Progenitor cell of endocrine pancreas (in vitro differentiated cells): ENCODE measurements around the gene ZIC4. TPM values are rescaled to one million over a fixed set of nuclear protein-coding genes. Genes with fewer than 3 reads are reported as not detected.

Source experiments
- DNase-seq: peaks from one replicate; pipeline ENCODE4 v3.0.0; 2021; ENCODE audit warnings: low spot score; ENCODE audit not compliant: unreplicated experiment
- H3K27ac Mint-ChIP-seq: 2 replicates; pipeline ENCODE4 v1.8.0; 2021; ENCODE audit warnings: mild to moderate bottlenecking, moderate library complexity, mixed read lengths
- H3K27me3 Mint-ChIP-seq: 2 replicates; pipeline ENCODE4 v1.8.0; 2021; ENCODE audit warnings: mixed read lengths
- H3K36me3 Mint-ChIP-seq: 2 replicates; pipeline ENCODE4 v1.8.0; 2022; ENCODE audit warnings: mixed read lengths; ENCODE audit not compliant: insufficient read depth
- H3K4me1 Mint-ChIP-seq: 2 replicates; pipeline ENCODE4 v1.8.0; 2021; ENCODE audit warnings: low read depth, mixed read lengths
- H3K4me3 Mint-ChIP-seq: 2 replicates; pipeline ENCODE4 v1.8.0; 2021; ENCODE audit warnings: low read depth, mild to moderate bottlenecking, moderate library complexity, mixed read lengths
- H3K9me3 Mint-ChIP-seq: 2 replicates; pipeline ENCODE4 v1.8.0; 2021; ENCODE audit warnings: low read depth, mixed read lengths
- CTCF ChIP-seq: fragments of 200-600 bp; sonication (generic); IDR thresholded peaks from one replicate; pipeline ENCODE4 v1.5.0; 2021; ENCODE audit warnings: antibody characterized with exemption, mild to moderate bottlenecking; ENCODE audit not compliant: unreplicated experiment
- total RNA-seq: library from RNA; stranded (reverse); gene quantifications from 2 replicates; pipeline ENCODE4 v1.2.1, GENCODE V29; 2021

ZIC4 gene
- total RNA-seq, 1 donor from 2014 or later, result not detected

GRCh38 chr3:147395899-147396711 lies 10.2 kb downstream of the ZIC4 start:
- peaks cover 8% of the 10 kb centered on the region for H3K4me1 Mint-ChIP-seq
- H3K27ac Mint-ChIP-seq, result no peak overlapping the region
- no peak for DNase-seq
- H3K36me3 Mint-ChIP-seq, result no peaks in the 10 kb centered on the region
- H3K4me3 Mint-ChIP-seq, result no peak overlapping the region
- H3K27me3 Mint-ChIP-seq, result peaks cover 96% of the 10 kb centered on the region
- H3K9me3 Mint-ChIP-seq, result no peaks in the 10 kb centered on the region
- TF ChIP-seq CTCF, result no peak

GRCh38 chr3:147394884-147395225 lies 11.5 kb downstream of the ZIC4 start:
- peaks cover 96% of the 10 kb centered on the region for H3K27me3 Mint-ChIP-seq
- no peak overlapping the region for H3K27ac Mint-ChIP-seq
- peaks cover 8% of the 10 kb centered on the region for H3K4me1 Mint-ChIP-seq
- no peak for TF ChIP-seq CTCF
- no peaks in the 10 kb centered on the region for H3K9me3 Mint-ChIP-seq
- no peak for DNase-seq
- no peaks in the 10 kb centered on the region for H3K36me3 Mint-ChIP-seq
- H3K4me3 Mint-ChIP-seq, result no peak overlapping the region

GRCh38 chr3:147393943-147394883 lies 12.1 kb downstream of the ZIC4 start:
- peaks cover 8% of the 10 kb centered on the region for H3K4me1 Mint-ChIP-seq
- H3K27ac Mint-ChIP-seq, result no peak overlapping the region
- peaks cover 96% of the 10 kb centered on the region for H3K27me3 Mint-ChIP-seq
- H3K9me3 Mint-ChIP-seq, result no peaks in the 10 kb centered on the region
- no peaks in the 10 kb centered on the region for H3K36me3 Mint-ChIP-seq
- no peak for TF ChIP-seq CTCF
- no peak for DNase-seq
- peak overlapping the region; percentile 5 for H3K4me3 Mint-ChIP-seq

- Mint-ChIP-seq H3K9me3 (no peaks in the 10 kb centered on the region), H3K36me3 (no peaks in the 10 kb centered on the region), H3K4me3 (peak overlapping the region; percentile 4), H3K4me1 (peaks cover 8% of the 10 kb centered on the region), H3K27ac (no peak overlapping the region), H3K27me3 (peaks cover 96% of the 10 kb centered on the region)
- DNase-seq, result no peak
- no peak for TF ChIP-seq CTCF
Measured at GRCh38 chr3:147393261-147393942, 12.9 kb downstream of the ZIC4 start.

GRCh38 chr3:147392625-147392946 lies 13.8 kb downstream of the ZIC4 start:
- peak overlapping the region; percentile 51 for H3K4me3 Mint-ChIP-seq
- no peaks in the 10 kb centered on the region for H3K36me3 Mint-ChIP-seq
- no peak for DNase-seq
- TF ChIP-seq CTCF, result no peak
- no peaks in the 10 kb centered on the region for H3K9me3 Mint-ChIP-seq
- peaks cover 96% of the 10 kb centered on the region for H3K27me3 Mint-ChIP-seq
- H3K27ac Mint-ChIP-seq, result no peak overlapping the region
- H3K4me1 Mint-ChIP-seq, result peaks cover 8% of the 10 kb centered on the region
